Ovary (tissue), 3 donors: ENCODE data around the gene SNX13.

Source experiments
- CTCF ChIP-seq, 3 donors: fragments of 450-650 bp in 2 of 3; fragments of 200-600 bp in 1 of 3; IDR thresholded peaks; one replicate each; pipeline versions ENCODE4 v1.5.1 to v1.8.0; 2016 to 2022; ENCODE audit warnings: antibody characterized with exemption in 3 of 3, mild to moderate bottlenecking in 1 of 3
- EP300 ChIP-seq: sonication (generic); formaldehyde crosslinking; IDR thresholded peaks from one replicate; pipeline ENCODE4 v1.6.1; 2017; ENCODE audit warnings: antibody characterized with exemption
- POLR2A ChIP-seq: fragments of 450-650 bp; IDR thresholded peaks from one replicate; pipeline ENCODE4 v1.6.1; 2017; ENCODE audit warnings: antibody characterized with exemption, mild to moderate bottlenecking, moderate library complexity
- donor health status: DM: no; HTN: no; CAD: no.

GRCh38 chr7:17863095-17863808, 77.0 kb downstream of the SNX13 start:
- TF ChIP-seq CTCF (IDR thresholded peaks at IDR 0.05) (no peak), POLR2A (no peak), EP300 (no peak)
